ENCODE data around the gene MAEA.
"Not testable (repeated sequence)": the region's sequence is repeated elsewhere in the genome, so short reads cannot be mapped to it uniquely, and the experiment has no call there.

The MAEA gene

DNA sequence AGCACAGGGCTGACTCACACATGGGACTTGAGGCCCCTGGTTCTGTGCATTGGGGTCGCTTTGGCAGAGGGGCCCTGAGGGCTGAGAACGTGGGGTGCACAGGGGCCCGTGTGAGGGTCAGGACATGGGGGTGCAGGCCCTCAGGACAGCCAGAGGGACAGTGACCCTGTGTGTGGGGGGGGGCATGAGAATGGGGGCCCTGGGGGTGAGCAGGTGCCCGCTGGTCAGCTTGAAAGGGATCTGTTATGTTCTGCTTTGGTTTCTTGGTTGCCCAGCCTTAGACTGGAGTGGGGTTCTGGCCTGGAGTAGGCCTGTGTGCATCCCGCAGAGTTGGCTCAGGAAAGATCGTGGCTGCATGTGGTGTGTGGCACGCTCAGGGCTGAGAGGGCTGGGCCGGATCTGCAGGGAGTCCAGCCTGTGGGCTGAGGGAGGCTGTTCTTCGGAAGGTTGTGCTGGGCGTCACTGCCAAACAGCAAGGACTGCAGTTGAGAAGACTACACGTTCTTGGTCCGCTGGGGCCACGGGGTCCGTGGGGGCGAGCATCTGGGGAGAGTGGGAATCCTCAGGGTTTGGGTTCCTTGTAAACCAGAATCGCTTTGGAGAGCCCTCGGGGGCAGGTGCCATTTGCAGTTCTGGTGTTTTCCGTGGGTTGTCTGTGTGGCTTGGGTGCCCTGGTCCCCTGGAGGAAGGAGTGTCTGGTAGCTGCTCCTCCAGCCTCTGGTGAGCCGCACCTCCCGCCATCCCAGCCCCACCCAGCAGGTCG is 42.1 kb downstream of the MAEA start:
- Histone ChIP-seq H2AFZ (ENCODE audit: low read depth, low read length, severe bottlenecking) (no peak overlapping the region), H3K9me2 (replicated peaks; ENCODE audit: insufficient read depth, low read length) (no peaks in the 10 kb centered on the region)

DNA sequence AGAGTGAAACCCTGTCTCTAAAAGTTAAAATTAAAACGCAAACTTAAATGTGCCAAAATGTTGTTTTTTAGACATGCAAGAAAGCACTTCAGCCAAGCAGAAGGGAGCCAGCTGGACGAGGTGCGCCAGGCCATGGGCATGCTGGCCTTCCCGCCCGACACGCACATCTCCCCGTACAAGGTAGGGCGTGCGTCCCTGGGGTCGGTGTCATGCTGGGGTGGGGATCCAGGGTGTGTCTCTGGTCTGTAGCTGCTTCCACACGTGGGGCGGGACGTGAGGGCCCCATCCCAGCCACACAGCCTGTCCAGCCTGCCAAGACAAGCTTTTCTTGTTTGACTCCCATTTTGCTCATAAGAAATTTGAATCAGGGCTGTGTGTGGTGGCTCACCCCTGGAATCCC is 43.0 kb downstream of the MAEA start:
- H3K27ac ChIP-seq (ENCODE audit: low read depth, low read length): no peak overlapping the region
- H3K9me2 ChIP-seq (replicated peaks; ENCODE audit: insufficient read depth, low read length): no peaks in the 10 kb centered on the region
- TF ChIP-seq, protein P1, sequence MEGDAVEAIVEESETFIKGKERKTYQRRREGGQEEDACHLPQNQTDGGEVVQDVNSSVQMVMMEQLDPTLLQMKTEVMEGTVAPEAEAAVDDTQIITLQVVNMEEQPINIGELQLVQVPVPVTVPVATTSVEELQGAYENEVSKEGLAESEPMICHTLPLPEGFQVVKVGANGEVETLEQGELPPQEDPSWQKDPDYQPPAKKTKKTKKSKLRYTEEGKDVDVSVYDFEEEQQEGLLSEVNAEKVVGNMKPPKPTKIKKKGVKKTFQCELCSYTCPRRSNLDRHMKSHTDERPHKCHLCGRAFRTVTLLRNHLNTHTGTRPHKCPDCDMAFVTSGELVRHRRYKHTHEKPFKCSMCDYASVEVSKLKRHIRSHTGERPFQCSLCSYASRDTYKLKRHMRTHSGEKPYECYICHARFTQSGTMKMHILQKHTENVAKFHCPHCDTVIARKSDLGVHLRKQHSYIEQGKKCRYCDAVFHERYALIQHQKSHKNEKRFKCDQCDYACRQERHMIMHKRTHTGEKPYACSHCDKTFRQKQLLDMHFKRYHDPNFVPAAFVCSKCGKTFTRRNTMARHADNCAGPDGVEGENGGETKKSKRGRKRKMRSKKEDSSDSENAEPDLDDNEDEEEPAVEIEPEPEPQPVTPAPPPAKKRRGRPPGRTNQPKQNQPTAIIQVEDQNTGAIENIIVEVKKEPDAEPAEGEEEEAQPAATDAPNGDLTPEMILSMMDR (IDR thresholded peaks at IDR 0.05; ENCODE audit: insufficient read depth, low read length, poor library complexity, severe bottlenecking): no peak
- TF ChIP-seq EZH2phosphoT487 (conservative IDR thresholded peaks at IDR 0.05; ENCODE audit: low read length): no peak
- H3K4me2 ChIP-seq (ENCODE audit: low read depth, low read length, poor library complexity, severe bottlenecking): no peak overlapping the region
- H3K27me3 ChIP-seq (ENCODE audit: low read length): no peaks in the 10 kb centered on the region
- no peak overlapping the region for H3K9ac ChIP-seq (ENCODE audit: low read length)
- no peaks in the 10 kb centered on the region for H3K36me3 ChIP-seq (ENCODE audit: low read length)
- no peak overlapping the region for H3K4me3 ChIP-seq (ENCODE audit: insufficient read depth, low read length, poor library complexity, severe bottlenecking)
- no peaks in the 10 kb centered on the region for H4K20me1 ChIP-seq (ENCODE audit: low read depth, low read length)
- H3F3A ChIP-seq (ENCODE audit: insufficient read depth): no peaks in the 10 kb centered on the region
- no peak overlapping the region for H2AFZ ChIP-seq (ENCODE audit: low read depth, low read length, severe bottlenecking)
- no peaks in the 10 kb centered on the region for H3K9me3 ChIP-seq (ENCODE audit: insufficient read depth, low read length)
- no peaks in the 10 kb centered on the region for H3K79me2 ChIP-seq (ENCODE audit: insufficient read depth, low read length)

More for the DNA sequence above, 42.1 kb downstream of the MAEA start:
- Histone ChIP-seq H3K36me3 (ENCODE audit: low read length) (no peaks in the 10 kb centered on the region), H3K4me3 (ENCODE audit: insufficient read depth, low read length, poor library complexity, severe bottlenecking) (no peak overlapping the region), H3F3A (ENCODE audit: insufficient read depth) (no peaks in the 10 kb centered on the region), H3K9me3 (ENCODE audit: insufficient read depth, low read length) (no peaks in the 10 kb centered on the region), H3K27me3 (ENCODE audit: low read length) (no peaks in the 10 kb centered on the region), H3K27ac (ENCODE audit: low read depth, low read length) (no peak overlapping the region), H4K20me1 (ENCODE audit: low read depth, low read length) (no peaks in the 10 kb centered on the region), H3K9ac (ENCODE audit: low read length) (no peak overlapping the region), H3K79me2 (ENCODE audit: insufficient read depth, low read length) (no peaks in the 10 kb centered on the region), H3K4me2 (ENCODE audit: low read depth, low read length, poor library complexity, severe bottlenecking) (no peak overlapping the region)
- TF ChIP-seq, protein P1 (IDR thresholded peaks at IDR 0.05; ENCODE audit: insufficient read depth, low read length, poor library complexity, severe bottlenecking): no peak
- TF ChIP-seq EZH2phosphoT487 (conservative IDR thresholded peaks at IDR 0.05; ENCODE audit: low read length): no peak

DNA sequence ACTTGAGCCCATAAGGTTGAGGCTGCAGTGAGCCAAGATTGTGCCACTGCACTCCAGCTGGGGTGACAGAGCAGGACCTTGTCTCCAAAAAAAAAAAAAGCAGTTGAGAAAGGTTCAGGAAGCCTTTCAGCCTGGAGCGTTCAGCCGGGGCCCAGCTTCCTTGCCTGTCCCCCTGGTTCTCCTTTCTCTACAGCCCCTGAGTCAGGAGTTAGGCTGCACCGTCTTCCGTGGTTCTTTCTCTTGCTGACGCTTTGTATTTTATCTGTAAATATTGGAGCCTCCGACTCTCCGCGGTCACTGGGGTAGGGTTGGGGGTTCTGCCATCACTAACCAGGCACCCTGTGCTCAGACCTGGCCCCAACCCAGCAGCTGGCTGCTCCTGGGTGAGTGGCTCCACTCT is 43.6 kb downstream of the MAEA start:
- Histone ChIP-seq H3F3A (ENCODE audit: insufficient read depth) (no peaks in the 10 kb centered on the region), H3K27ac (ENCODE audit: low read depth, low read length) (no peak overlapping the region), H3K9ac (ENCODE audit: low read length) (no peak overlapping the region)

DNA sequence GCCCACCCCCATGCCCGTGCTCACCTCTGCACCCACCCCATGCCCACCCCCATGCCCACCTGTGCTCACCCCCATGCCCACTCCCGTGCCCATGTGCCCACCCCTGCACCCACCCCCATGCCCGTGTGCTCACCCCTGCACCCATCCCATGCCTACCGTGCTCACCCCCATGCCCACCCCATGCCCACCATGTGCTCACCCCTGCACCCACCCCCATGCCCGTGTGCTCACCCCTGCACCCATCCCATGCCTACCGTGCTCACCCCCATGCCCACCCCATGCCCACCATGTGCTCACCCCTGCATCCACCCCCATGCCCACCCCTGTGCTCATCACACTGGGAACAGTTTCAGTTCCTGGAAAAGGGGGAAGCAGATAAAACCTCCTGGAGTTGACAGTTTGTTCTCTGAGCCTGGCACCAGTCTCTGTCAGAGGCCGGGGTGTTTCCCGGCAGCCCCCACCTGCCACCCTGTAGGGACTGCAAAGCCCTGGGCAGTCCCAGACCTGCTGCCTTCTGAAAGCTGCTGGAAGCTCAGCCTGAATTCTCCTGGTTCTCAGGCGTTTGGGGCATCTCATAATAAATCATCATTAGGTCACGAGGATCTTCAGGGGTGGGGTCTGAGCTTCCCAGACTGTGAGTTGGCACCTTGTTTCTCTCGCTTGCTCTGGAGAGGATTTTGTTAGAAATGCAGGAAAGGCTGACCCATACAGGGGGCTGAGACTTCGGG is 44.3 kb downstream of the MAEA start:
- H3K9ac ChIP-seq (ENCODE audit: low read length); H4K20me1 ChIP-seq (ENCODE audit: low read depth, low read length); H3K9me2 ChIP-seq (replicated peaks; ENCODE audit: insufficient read depth, low read length); H3K79me2 ChIP-seq (ENCODE audit: insufficient read depth, low read length); H3K4me2 ChIP-seq (ENCODE audit: low read depth, low read length, poor library complexity, severe bottlenecking); H3K9me3 ChIP-seq (ENCODE audit: insufficient read depth, low read length); H3K36me3 ChIP-seq (ENCODE audit: low read length); H3K27me3 ChIP-seq (ENCODE audit: low read length); H3F3A ChIP-seq (ENCODE audit: insufficient read depth); H2AFZ ChIP-seq (ENCODE audit: low read depth, low read length, severe bottlenecking); H3K4me3 ChIP-seq (ENCODE audit: insufficient read depth, low read length, poor library complexity, severe bottlenecking); H3K27ac ChIP-seq (ENCODE audit: low read depth, low read length): not testable (repeated sequence)

More for the DNA sequence above, 43.6 kb downstream of the MAEA start:
- Histone ChIP-seq H2AFZ (ENCODE audit: low read depth, low read length, severe bottlenecking) (no peak overlapping the region), H4K20me1 (ENCODE audit: low read depth, low read length) (no peaks in the 10 kb centered on the region), H3K9me3 (ENCODE audit: insufficient read depth, low read length) (no peaks in the 10 kb centered on the region), H3K36me3 (ENCODE audit: low read length) (no peaks in the 10 kb centered on the region), H3K4me2 (ENCODE audit: low read depth, low read length, poor library complexity, severe bottlenecking) (no peak overlapping the region), H3K9me2 (replicated peaks; ENCODE audit: insufficient read depth, low read length) (no peaks in the 10 kb centered on the region), H3K27me3 (ENCODE audit: low read length) (no peaks in the 10 kb centered on the region), H3K79me2 (ENCODE audit: insufficient read depth, low read length) (no peaks in the 10 kb centered on the region), H3K4me3 (ENCODE audit: insufficient read depth, low read length, poor library complexity, severe bottlenecking) (no peak overlapping the region)
- no peak for TF ChIP-seq EZH2phosphoT487 (conservative IDR thresholded peaks at IDR 0.05; ENCODE audit: low read length)
- TF ChIP-seq, protein P1 (IDR thresholded peaks at IDR 0.05; ENCODE audit: insufficient read depth, low read length, poor library complexity, severe bottlenecking): no peak
